Measurements from ENCODE around the gene SNAP91.
"Not testable (repeated sequence)": the region's sequence is repeated elsewhere in the genome, so short reads cannot be mapped to it uniquely, and the experiment has no call there.

The SNAP91 gene

GRCh38 chr6:83708970-83709747, at the start of gene SNAP91:
Gene SNAP91, minus strand, starts transcription at chr6:83709101. Its CDS starts 1,174 bp downstream, at chr6:83707927.
- DNase-seq: no peak

- no peak for DNase-seq
These were observed 49.6 kb upstream of the SNAP91 start for GRCh38 chr6:83758533-83758932.

GRCh38 chr6:83757021-83757420, 48.1 kb upstream of the SNAP91 start:
- no peak for DNase-seq

- no peak for DNase-seq
These were observed 47.7 kb upstream of the SNAP91 start for GRCh38 chr6:83756565-83756964.

- not testable (repeated sequence) for DNase-seq
These were observed 43.5 kb upstream of the SNAP91 start for GRCh38 chr6:83752375-83752774.

GRCh38 chr6:83741089-83741488, 32.2 kb upstream of the SNAP91 start:
- no peak for DNase-seq

GRCh38 chr6:83735461-83735860, 26.6 kb upstream of the SNAP91 start:
- no peak for DNase-seq

- DNase-seq: no peak
These were observed 21.0 kb upstream of the SNAP91 start for GRCh38 chr6:83729871-83730270.

GRCh38 chr6:83722876-83723275, 14.0 kb upstream of the SNAP91 start:
- no peak for DNase-seq

GRCh38 chr6:83717809-83718208, 8.9 kb upstream of the SNAP91 start:
- no peak for DNase-seq

GRCh38 chr6:83711958-83712357, 3.1 kb upstream of the SNAP91 start:
- no peak for DNase-seq

GRCh38 chr6:83709748-83710050, 798 bp upstream of the SNAP91 start:
- DNase-seq: no peak

- no peak for DNase-seq
These were observed 343 bp downstream of the SNAP91 start for GRCh38 chr6:83708546-83708969.

- no peak for DNase-seq
These were observed 914 bp downstream of the SNAP91 start for GRCh38 chr6:83707829-83708545.

- DNase-seq: no peak
These were observed 6.2 kb downstream of the SNAP91 start for GRCh38 chr6:83702749-83703148.

- DNase-seq: no peak
These were observed 6.8 kb downstream of the SNAP91 start for GRCh38 chr6:83702077-83702476.

GRCh38 chr6:83696674-83697073, 12.2 kb downstream of the SNAP91 start:
- DNase-seq: no peak

- no peak for DNase-seq
These were observed 23.4 kb downstream of the SNAP91 start for GRCh38 chr6:83685481-83685880.

- DNase-seq: no peak
These were observed 31.1 kb downstream of the SNAP91 start for GRCh38 chr6:83677791-83678190.

GRCh38 chr6:83637953-83638352, 70.9 kb downstream of the SNAP91 start:
- DNase-seq: no peak

GRCh38 chr6:83636800-83637199, 72.1 kb downstream of the SNAP91 start:
- DNase-seq: no peak

GRCh38 chr6:83633609-83634008, 75.3 kb downstream of the SNAP91 start:
- no peak for DNase-seq

GRCh38 chr6:83633149-83633548, 75.8 kb downstream of the SNAP91 start:
- no peak for DNase-seq

GRCh38 chr6:83629908-83630307, 79.0 kb downstream of the SNAP91 start:
- not testable (repeated sequence) for DNase-seq
